ENCODE data around the gene PADI1.

The PADI1 gene

GRCh38 chr1:17274186-17275170 is 69.5 kb downstream of the PADI1 start:
- peak; percentile 9 for DNase-seq

- no peak for DNase-seq
These were observed 71.6 kb downstream of the PADI1 start for GRCh38 chr1:17276568-17276967.

- DNase-seq = no peak
These were observed 72.7 kb downstream of the PADI1 start for GRCh38 chr1:17277511-17278159.

- no peak for DNase-seq
These were observed 74.3 kb downstream of the PADI1 start for GRCh38 chr1:17278996-17279830.

GRCh38 chr1:17280436-17280835 is 75.5 kb downstream of the PADI1 start:
- DNase-seq = no peak

- no peak for DNase-seq
These were observed 76.0 kb downstream of the PADI1 start for GRCh38 chr1:17280894-17281293.

GRCh38 chr1:17281775-17282181 is 76.8 kb downstream of the PADI1 start:
- no peak for DNase-seq

GRCh38 chr1:17282836-17283235 is 77.9 kb downstream of the PADI1 start:
- DNase-seq = no peak

- DNase-seq = no peak
These were observed 81.7 kb downstream of the PADI1 start for GRCh38 chr1:17286646-17287045.

GRCh38 chr1:17287130-17287776 is 82.3 kb downstream of the PADI1 start:
- no peak for DNase-seq

- DNase-seq = no peak
These were observed 84.8 kb downstream of the PADI1 start for GRCh38 chr1:17289721-17290120.

- DNase-seq = no peak
These were observed 85.6 kb downstream of the PADI1 start for GRCh38 chr1:17290553-17290952.

GRCh38 chr1:17292299-17293160 is 87.6 kb downstream of the PADI1 start:
- DNase-seq = no peak

GRCh38 chr1:17293681-17294425 is 88.9 kb downstream of the PADI1 start:
- DNase-seq = no peak

- no peak for DNase-seq
These were observed 90.4 kb downstream of the PADI1 start for GRCh38 chr1:17295292-17295691.

Data from NCI-H1092 (cell line).